Activated T-cell treated with anti-CD3 and anti-CD28 coated beads, Interleukin-2, amount 50 U/mL, for 1 hour (primary cell): ENCODE measurements around the gene BRAF.
"Not testable (repeated sequence)": the region's sequence is repeated elsewhere in the genome, so short reads cannot be mapped to it uniquely, and the experiment has no call there.

Experiments used
- DNase-seq: peaks from one replicate; pipeline ENCODE4 v3.0.0-alpha.2; 2020

The BRAF gene

GRCh38 chr7:140917258-140917657 is 7.5 kb downstream of the BRAF start:
- no peak for DNase-seq

- no peak for DNase-seq
Measured at GRCh38 chr7:140915935-140916555, 8.7 kb downstream of the BRAF start.

- no peak for DNase-seq
Measured at GRCh38 chr7:140914083-140914482, 10.6 kb downstream of the BRAF start.

- DNase-seq = not testable (repeated sequence)
Measured at GRCh38 chr7:140913596-140913928, 11.2 kb downstream of the BRAF start.

- no peak for DNase-seq
Measured at GRCh38 chr7:140911746-140912145, 13.0 kb downstream of the BRAF start.

- no peak for DNase-seq
Measured at GRCh38 chr7:140909476-140910161, 15.1 kb downstream of the BRAF start.

GRCh38 chr7:140908361-140908760 is 16.4 kb downstream of the BRAF start:
- DNase-seq = no peak

GRCh38 chr7:140903741-140904480 is 20.8 kb downstream of the BRAF start:
- no peak for DNase-seq

GRCh38 chr7:140902303-140902953 is 22.3 kb downstream of the BRAF start:
- no peak for DNase-seq

- no peak for DNase-seq
Measured at GRCh38 chr7:140901941-140902302, 22.8 kb downstream of the BRAF start.

GRCh38 chr7:140899883-140900282 is 24.8 kb downstream of the BRAF start:
- DNase-seq = no peak

- no peak for DNase-seq
Measured at GRCh38 chr7:140898786-140899536, 25.8 kb downstream of the BRAF start.

GRCh38 chr7:140896996-140897395 is 27.7 kb downstream of the BRAF start:
- DNase-seq = no peak

GRCh38 chr7:140889645-140890044 is 35.1 kb downstream of the BRAF start:
- no peak for DNase-seq

GRCh38 chr7:140889150-140889549 is 35.6 kb downstream of the BRAF start:
- DNase-seq = no peak

- no peak for DNase-seq
Measured at GRCh38 chr7:140888087-140888486, 36.6 kb downstream of the BRAF start.

- DNase-seq = no peak
Measured at GRCh38 chr7:140885735-140886334, 38.9 kb downstream of the BRAF start.

GRCh38 chr7:140883378-140883777 is 41.4 kb downstream of the BRAF start:
- no peak for DNase-seq

GRCh38 chr7:140882834-140883233 is 41.9 kb downstream of the BRAF start:
- DNase-seq = not testable (repeated sequence)

GRCh38 chr7:140881507-140882228 is 43.1 kb downstream of the BRAF start:
- DNase-seq = no peak

GRCh38 chr7:140877249-140877524 is 47.5 kb downstream of the BRAF start:
- DNase-seq = no peak
